PC-9 (cell line): Measurements from ENCODE around the gene ZNF677.

ENCODE experiments used
- CTCF ChIP-seq: fragments of 200-600 bp; sonication (generic); conservative IDR thresholded peaks from 2 replicates; pipeline ENCODE4 v1.6.1; 2017; ENCODE audit warnings: mixed run types, antibody characterized with exemption, mild to moderate bottlenecking, moderate library complexity
- EZH2 ChIP-seq: fragments of 200-600 bp; sonication (generic); IDR thresholded peaks from 2 replicates; pipeline ENCODE4 v1.8.0; 2017; ENCODE audit warnings: antibody characterized with exemption, low read depth

DNA sequence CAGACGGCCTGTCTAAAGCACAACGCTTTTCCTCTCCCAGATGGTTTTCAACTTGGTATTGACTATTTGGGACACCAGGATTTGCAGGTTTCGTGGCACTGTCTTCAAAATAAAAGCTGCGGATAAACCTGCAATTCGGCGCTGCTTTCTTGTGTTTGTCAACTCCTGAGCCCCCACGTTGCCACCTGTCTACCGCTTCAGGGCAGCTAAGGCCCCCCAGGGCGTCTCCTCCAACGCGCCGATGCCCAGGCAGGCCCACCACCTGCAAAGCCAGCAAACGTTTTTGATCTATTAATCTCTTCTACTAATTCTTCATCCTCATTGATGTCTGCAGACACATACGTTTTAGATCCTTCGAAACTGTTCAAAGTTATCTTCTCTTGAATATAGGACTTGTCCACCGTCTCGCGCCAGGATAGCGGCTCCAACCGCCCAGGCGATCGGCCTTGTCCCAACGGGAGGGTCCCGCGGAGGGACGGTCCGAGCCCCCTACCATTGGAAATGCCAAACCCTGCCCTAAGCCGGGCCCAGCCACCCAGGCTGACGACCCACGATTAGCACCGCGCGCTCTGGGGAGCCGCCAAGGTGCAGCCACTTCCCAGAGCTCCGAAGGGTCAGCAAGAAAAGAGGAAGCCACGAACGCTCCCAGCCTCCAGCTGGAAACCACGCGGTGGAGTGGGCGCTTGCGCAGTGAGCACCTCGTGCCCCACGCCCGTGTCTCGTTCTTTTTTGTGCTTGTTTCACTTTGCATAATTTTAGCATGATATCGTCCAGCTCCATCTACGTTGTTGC, 36.3 kb upstream of the ZNF677 start:
- TF ChIP-seq CTCF = no peak
- TF ChIP-seq EZH2 = no peak
